ENCODE results near the gene KIAA1614. TPM values are rescaled to one million over a fixed set of nuclear protein-coding genes. Genes with fewer than 3 reads are reported as not detected.
A peak's percentile ranks its signal among the peaks of the same experiment; 100 is the strongest.

KIAA1614 gene
- total RNA-seq, 1 donor from 2014 or later, result 0.56 TPM

DNA sequence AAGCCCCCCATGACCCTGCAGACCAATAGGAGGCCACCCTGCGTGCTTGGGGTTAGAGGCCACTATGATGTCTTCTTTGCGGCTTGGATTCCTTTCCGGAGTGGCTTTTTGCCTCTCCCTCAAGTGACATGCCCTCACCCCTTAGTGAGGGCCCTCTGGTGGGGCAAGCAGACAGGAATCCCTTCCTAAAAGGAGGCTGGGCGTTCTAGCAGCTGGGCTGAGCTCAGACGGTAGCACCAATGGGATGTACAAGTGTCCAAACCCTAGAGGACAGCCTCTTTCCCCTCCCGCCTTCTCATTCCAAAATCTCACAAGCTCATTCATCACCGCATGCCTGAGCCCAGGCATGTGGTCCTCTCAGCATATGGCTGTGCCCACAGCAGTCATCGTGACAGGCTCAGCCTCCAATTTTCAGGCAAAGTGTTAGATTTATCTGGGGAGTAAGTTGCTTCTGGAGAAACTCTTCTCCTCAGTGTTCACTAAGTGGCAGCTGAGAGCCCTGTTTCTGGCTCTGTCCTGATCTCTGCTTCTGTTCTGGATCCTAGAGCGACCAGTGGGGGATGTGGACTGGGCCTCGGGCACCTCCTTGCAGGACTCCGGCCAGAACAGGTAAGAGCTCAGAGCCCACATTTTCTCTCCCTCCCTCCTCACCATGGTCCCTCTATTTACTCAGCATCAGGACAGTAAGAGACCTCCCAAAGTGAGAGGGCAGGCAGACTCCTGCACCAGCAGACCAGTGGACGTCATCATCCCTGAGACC, 4.8 kb downstream of the KIAA1614 start:
- Histone ChIP-seq H3K4me2 (no peak overlapping the region), H3F3A (ENCODE audit: low read depth) (peaks cover 3% of the 10 kb centered on the region), H4K20me1 (ENCODE audit: low read depth) (no peaks in the 10 kb centered on the region), H2AFZ (replicated peaks) (no peak overlapping the region), H3K36me3 (no peaks in the 10 kb centered on the region), H3K27ac (no peak overlapping the region), H3K9ac (no peak overlapping the region), H3K4me1 (peaks cover 29% of the 10 kb centered on the region), H3K27me3 (peaks cover 19% of the 10 kb centered on the region), H3K4me3 (no peak overlapping the region), H3K79me2 (ENCODE audit: low read depth) (no peaks in the 10 kb centered on the region), H3K9me3 (ENCODE audit: low read depth) (no peaks in the 10 kb centered on the region)
- peak overlapping the region; percentile 46 for H3K27ac Mint-ChIP-seq
- H3K27me3 Mint-ChIP-seq (ENCODE audit: insufficient read depth, low read depth), result peaks cover 21% of the 10 kb centered on the region
- DNase-seq (ENCODE audit: low spot score), result peak; percentile 69
- no peaks in the 10 kb centered on the region for H3K9me3 Mint-ChIP-seq
- no peaks in the 10 kb centered on the region for H3K36me3 Mint-ChIP-seq
- TF ChIP-seq EZH2 (IDR thresholded peaks at IDR 0.05) (no peak), EZH2phosphoT487 (IDR thresholded peaks at IDR 0.05) (no peak)
- TF ChIP-seq, protein P1, sequence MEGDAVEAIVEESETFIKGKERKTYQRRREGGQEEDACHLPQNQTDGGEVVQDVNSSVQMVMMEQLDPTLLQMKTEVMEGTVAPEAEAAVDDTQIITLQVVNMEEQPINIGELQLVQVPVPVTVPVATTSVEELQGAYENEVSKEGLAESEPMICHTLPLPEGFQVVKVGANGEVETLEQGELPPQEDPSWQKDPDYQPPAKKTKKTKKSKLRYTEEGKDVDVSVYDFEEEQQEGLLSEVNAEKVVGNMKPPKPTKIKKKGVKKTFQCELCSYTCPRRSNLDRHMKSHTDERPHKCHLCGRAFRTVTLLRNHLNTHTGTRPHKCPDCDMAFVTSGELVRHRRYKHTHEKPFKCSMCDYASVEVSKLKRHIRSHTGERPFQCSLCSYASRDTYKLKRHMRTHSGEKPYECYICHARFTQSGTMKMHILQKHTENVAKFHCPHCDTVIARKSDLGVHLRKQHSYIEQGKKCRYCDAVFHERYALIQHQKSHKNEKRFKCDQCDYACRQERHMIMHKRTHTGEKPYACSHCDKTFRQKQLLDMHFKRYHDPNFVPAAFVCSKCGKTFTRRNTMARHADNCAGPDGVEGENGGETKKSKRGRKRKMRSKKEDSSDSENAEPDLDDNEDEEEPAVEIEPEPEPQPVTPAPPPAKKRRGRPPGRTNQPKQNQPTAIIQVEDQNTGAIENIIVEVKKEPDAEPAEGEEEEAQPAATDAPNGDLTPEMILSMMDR (IDR thresholded peaks at IDR 0.05), result peak; percentile 39
- H3K4me3 Mint-ChIP-seq, result peak overlapping the region; percentile 27
- H3K4me1 Mint-ChIP-seq, result peaks cover 40% of the 10 kb centered on the region

DNA sequence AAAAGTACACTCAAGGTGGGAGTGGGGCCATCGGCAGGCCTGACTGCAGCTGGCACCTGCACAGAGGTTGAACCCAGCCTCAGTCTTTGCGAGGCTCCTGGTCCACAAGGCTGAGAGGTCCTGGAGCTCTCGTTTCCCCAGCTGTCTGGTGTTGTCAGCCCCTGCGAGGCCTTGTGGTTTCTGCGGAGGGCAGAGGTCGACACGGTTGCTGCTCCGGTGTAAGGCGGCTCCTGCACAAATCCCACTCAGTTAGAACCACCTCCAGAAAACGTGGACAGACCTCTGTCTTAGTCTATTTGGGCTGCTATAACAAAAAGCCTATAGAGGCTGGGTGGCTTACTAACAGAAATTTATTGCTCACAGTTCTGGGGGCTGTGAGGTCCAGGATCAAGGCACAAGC, 5.8 kb downstream of the KIAA1614 start:
- Mint-ChIP-seq H3K27ac (no peak overlapping the region), H3K4me3 (no peak overlapping the region), H3K9me3 (no peaks in the 10 kb centered on the region), H3K4me1 (peaks cover 48% of the 10 kb centered on the region), H3K27me3 (ENCODE audit: insufficient read depth, low read depth) (peaks cover 23% of the 10 kb centered on the region), H3K36me3 (no peaks in the 10 kb centered on the region)
- Histone ChIP-seq H3K4me3 (no peak overlapping the region), H3K4me2 (no peak overlapping the region), H3F3A (ENCODE audit: low read depth) (peaks cover 11% of the 10 kb centered on the region), H2AFZ (replicated peaks) (no peak overlapping the region), H3K9ac (no peak overlapping the region), H3K27ac (no peak overlapping the region), H3K36me3 (no peaks in the 10 kb centered on the region), H3K9me3 (ENCODE audit: low read depth) (no peaks in the 10 kb centered on the region), H3K79me2 (ENCODE audit: low read depth) (no peaks in the 10 kb centered on the region), H4K20me1 (ENCODE audit: low read depth) (no peaks in the 10 kb centered on the region), H3K4me1 (peaks cover 36% of the 10 kb centered on the region), H3K27me3 (peaks cover 9% of the 10 kb centered on the region)
- no peak for DNase-seq (ENCODE audit: low spot score)
- no peak for TF ChIP-seq EZH2 (IDR thresholded peaks at IDR 0.05)
- TF ChIP-seq EZH2phosphoT487 (IDR thresholded peaks at IDR 0.05), result no peak
- TF ChIP-seq, protein P1 (IDR thresholded peaks at IDR 0.05), result no peak

DNA sequence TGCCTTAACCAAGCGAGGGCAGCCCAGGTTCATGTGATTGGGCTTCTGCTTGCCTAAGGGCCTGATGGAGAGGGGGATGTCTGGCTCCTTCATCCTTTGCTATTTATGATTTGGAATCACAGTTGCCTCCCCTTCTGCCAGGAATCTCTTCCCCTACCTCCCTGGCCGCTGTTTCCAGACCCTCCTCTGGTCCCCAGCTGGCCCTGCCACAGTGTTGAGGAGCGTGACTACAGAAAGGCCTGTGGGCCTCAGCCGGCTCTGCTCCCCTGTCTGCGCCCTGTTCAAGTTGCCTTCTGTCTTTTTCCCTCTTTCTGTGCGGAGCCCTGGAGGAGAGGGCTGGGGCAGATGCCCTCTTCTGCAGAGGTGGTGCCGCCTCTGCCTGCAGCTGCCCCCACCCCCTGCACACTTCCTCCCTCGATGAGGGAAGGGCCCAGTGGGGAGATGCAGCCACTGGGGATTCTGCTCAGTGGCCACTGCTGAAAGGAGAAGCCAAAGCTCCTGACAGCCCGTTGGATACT, 6.5 kb downstream of the KIAA1614 start:
- DNase-seq (ENCODE audit: low spot score), result no peak
- no peaks in the 10 kb centered on the region for H3K36me3 Mint-ChIP-seq
- H3K27me3 Mint-ChIP-seq (ENCODE audit: insufficient read depth, low read depth), result peaks cover 20% of the 10 kb centered on the region
- Histone ChIP-seq H3K4me1 (peaks cover 43% of the 10 kb centered on the region), H4K20me1 (ENCODE audit: low read depth) (no peaks in the 10 kb centered on the region), H3K9me3 (ENCODE audit: low read depth) (no peaks in the 10 kb centered on the region), H3K27me3 (peaks cover 2% of the 10 kb centered on the region), H3K4me3 (no peak overlapping the region), H3F3A (ENCODE audit: low read depth) (peaks cover 18% of the 10 kb centered on the region), H3K79me2 (ENCODE audit: low read depth) (no peaks in the 10 kb centered on the region), H3K4me2 (no peak overlapping the region), H3K27ac (no peak overlapping the region), H3K36me3 (no peaks in the 10 kb centered on the region), H2AFZ (replicated peaks) (no peak overlapping the region), H3K9ac (no peak overlapping the region)
- H3K4me1 Mint-ChIP-seq, result peaks cover 49% of the 10 kb centered on the region
- TF ChIP-seq EZH2phosphoT487 (IDR thresholded peaks at IDR 0.05) (no peak), EZH2 (IDR thresholded peaks at IDR 0.05) (no peak)
- TF ChIP-seq, protein P1 (IDR thresholded peaks at IDR 0.05), result no peak
- H3K9me3 Mint-ChIP-seq, result no peaks in the 10 kb centered on the region
- H3K27ac Mint-ChIP-seq, result no peak overlapping the region
- H3K4me3 Mint-ChIP-seq, result no peak overlapping the region

Measured in neural progenitor cell (in vitro differentiated cells).